ENCODE results near the gene SLC19A1. TPM values are rescaled to one million over a fixed set of nuclear protein-coding genes. Genes with fewer than 3 reads are reported as not detected.

Gene SLC19A1
- total RNA-seq, 4 donors from 2014 or later: 2.8 to 10.0 (median 6.6) TPM

GRCh38 chr21:45491056-45491455, 51.2 kb downstream of the SLC19A1 start:
- 97% methylated on average over 7 of the region's 20 CpGs for WGBS
- Histone ChIP-seq H3K36me3 (peaks cover 8 to 80% (median 58%) of the 10 kb centered on the region in 4 donors), H3K27ac (replicated peaks in 1 of 4) (no peak overlapping the region), H3K27me3 (no peaks in the 10 kb centered on the region), H3K4me3 (no peak overlapping the region), H3K9me3 (no peaks in the 10 kb centered on the region), H3K4me1 (no peaks in the 10 kb centered on the region)
- DNase-seq (ENCODE audit: extremely low spot score): no peak
- TF ChIP-seq EP300 (IDR thresholded peaks at IDR 0.05) (no peak), POLR2A (IDR thresholded peaks at IDR 0.05; ENCODE audit: low read depth) (no peak), CTCF (IDR thresholded peaks at IDR 0.05) (no peak), POLR2AphosphoS5 (IDR thresholded peaks at IDR 0.05) (no peak)
- intact Hi-C loops (cut with DNase I): no loop called here

- peaks cover 0 to 77% (median 52%) of the 10 kb centered on the region in 4 donors for H3K36me3 ChIP-seq
- H3K27ac ChIP-seq (replicated peaks in 1 of 4): no peak overlapping the region
- 90% methylated on average over 11 of the region's 29 CpGs for WGBS
- no peak for TF ChIP-seq POLR2AphosphoS5 (IDR thresholded peaks at IDR 0.05)
- no peak for TF ChIP-seq POLR2A (IDR thresholded peaks at IDR 0.05; ENCODE audit: low read depth)
- TF ChIP-seq CTCF (IDR thresholded peaks at IDR 0.05): no peak
- no peak for TF ChIP-seq EP300 (IDR thresholded peaks at IDR 0.05)
- H3K9me3 ChIP-seq: no peaks in the 10 kb centered on the region
- intact Hi-C loops (cut with DNase I): no loop called here
- no peaks in the 10 kb centered on the region for H3K4me1 ChIP-seq
- no peak for DNase-seq (ENCODE audit: extremely low spot score)
- H3K4me3 ChIP-seq: no peak overlapping the region
- no peaks in the 10 kb centered on the region for H3K27me3 ChIP-seq
Measured at GRCh38 chr21:45490049-45490731, 52.0 kb downstream of the SLC19A1 start.

DNA sequence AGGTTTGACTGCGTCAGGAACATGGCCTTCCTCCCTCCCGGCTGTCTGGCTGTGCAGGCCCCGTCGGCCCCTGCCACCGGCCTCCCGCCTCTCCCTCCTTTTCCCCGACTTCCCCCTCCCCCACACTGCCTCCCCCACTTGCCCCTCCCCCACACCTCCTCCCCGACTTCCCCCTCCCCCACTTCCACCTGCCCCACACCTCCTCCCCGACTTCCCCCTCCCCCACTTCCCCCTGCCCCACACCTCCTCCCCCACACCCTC, 52.6 kb downstream of the SLC19A1 start:
- 47% methylated on average over 7 of the region's 9 CpGs for WGBS
- no peaks in the 10 kb centered on the region for H3K9me3 ChIP-seq
- H3K36me3 ChIP-seq: peaks cover 0 to 72% (median 46%) of the 10 kb centered on the region in 4 donors
- TF ChIP-seq POLR2AphosphoS5 (IDR thresholded peaks at IDR 0.05) (no peak), CTCF (IDR thresholded peaks at IDR 0.05) (no peak), EP300 (IDR thresholded peaks at IDR 0.05) (no peak), POLR2A (IDR thresholded peaks at IDR 0.05; ENCODE audit: low read depth) (no peak)
- no peak for DNase-seq (ENCODE audit: extremely low spot score)
- H3K27ac ChIP-seq (replicated peaks in 1 of 4): no peak overlapping the region
- H3K4me1 ChIP-seq: no peaks in the 10 kb centered on the region
- no peaks in the 10 kb centered on the region for H3K27me3 ChIP-seq
- intact Hi-C loops (cut with DNase I): no loop called here
- no peak overlapping the region for H3K4me3 ChIP-seq

DNA sequence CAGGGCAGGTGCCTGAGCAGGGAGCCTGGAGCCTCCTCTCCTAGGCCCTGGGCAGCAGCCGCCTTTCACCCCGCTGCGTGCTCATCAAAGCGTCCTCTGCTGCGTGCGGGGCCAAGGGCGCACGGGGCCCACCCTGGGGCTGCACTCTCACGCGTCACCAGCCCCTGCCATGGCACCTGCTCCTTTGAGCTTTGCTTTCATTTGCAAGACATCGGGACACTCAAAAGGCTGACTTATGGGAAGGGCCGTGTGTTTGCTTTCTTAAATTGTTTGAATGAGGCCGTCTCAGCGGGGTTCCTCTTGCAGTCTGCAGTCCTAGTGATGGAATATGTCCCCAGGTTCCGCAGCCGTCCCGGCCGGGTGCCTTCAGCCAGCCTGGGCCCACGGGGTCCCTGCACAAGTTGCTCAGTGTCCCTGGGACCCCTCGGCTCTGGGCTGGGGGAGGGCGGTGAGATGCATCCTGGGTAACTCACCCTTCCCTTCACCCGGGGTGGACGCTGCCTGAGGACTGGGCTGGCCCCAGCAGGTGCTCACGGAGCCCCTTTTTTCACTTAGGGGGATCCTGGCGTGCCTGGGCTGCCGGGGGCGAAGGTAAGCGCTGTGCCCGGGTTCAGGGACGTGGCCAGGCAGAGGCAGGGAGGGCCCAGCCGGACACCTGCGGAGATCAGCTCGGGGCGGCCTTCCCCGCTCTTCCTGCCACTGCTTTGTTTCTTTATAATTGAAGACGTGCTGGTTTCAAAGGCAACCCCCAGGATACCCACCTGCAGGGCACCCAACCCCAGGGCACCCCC, 53.1 kb downstream of the SLC19A1 start:
- DNase-seq (ENCODE audit: extremely low spot score): no peak
- TF ChIP-seq POLR2AphosphoS5 (IDR thresholded peaks at IDR 0.05): no peak
- no peak for TF ChIP-seq CTCF (IDR thresholded peaks at IDR 0.05)
- TF ChIP-seq POLR2A (IDR thresholded peaks at IDR 0.05; ENCODE audit: low read depth): no peak
- TF ChIP-seq EP300 (IDR thresholded peaks at IDR 0.05): no peak
- H3K4me1 ChIP-seq: no peaks in the 10 kb centered on the region
- WGBS: 90% methylated on average over 17 of the region's 36 CpGs
- no peak overlapping the region for H3K4me3 ChIP-seq
- peaks cover 0 to 72% (median 43%) of the 10 kb centered on the region in 4 donors for H3K36me3 ChIP-seq
- no peak overlapping the region for H3K27ac ChIP-seq (replicated peaks in 1 of 4)
- no peaks in the 10 kb centered on the region for H3K9me3 ChIP-seq
- intact Hi-C loops (cut with DNase I): no loop called here
- no peaks in the 10 kb centered on the region for H3K27me3 ChIP-seq
